Chondrocyte (in vitro differentiated cells): Measurements from ENCODE around the gene FRMD1. TPM values are rescaled to one million over a fixed set of nuclear protein-coding genes. Genes with fewer than 3 reads are reported as not detected.

Experiments
- DNase-seq: peaks from one replicate; pipeline ENCODE4 v3.0.0; 2021; ENCODE audit warnings: mixed read lengths, low spot score
- H3K27ac Mint-ChIP-seq: one replicate; pipeline ENCODE4 v1.8.0; 2021; ENCODE audit warnings: mild to moderate bottlenecking, moderate library complexity, mixed read lengths; ENCODE audit not compliant: unreplicated experiment
- H3K27me3 Mint-ChIP-seq: 2 replicates; pipeline ENCODE4 v1.8.0; 2021; ENCODE audit warnings: low read depth, mixed read lengths
- H3K36me3 Mint-ChIP-seq: 2 replicates; pipeline ENCODE4 v1.8.0; 2021; ENCODE audit warnings: low read depth, mixed read lengths
- H3K4me1 Mint-ChIP-seq: 2 replicates; pipeline ENCODE4 v1.8.0; 2021; ENCODE audit warnings: low read depth, mild to moderate bottlenecking, mixed read lengths
- H3K4me3 Mint-ChIP-seq: one replicate; pipeline ENCODE4 v1.8.0; 2021; ENCODE audit warnings: mild to moderate bottlenecking, moderate library complexity, mixed read lengths; ENCODE audit not compliant: unreplicated experiment
- H3K9me3 Mint-ChIP-seq: 2 replicates; pipeline ENCODE4 v1.8.0; 2021; ENCODE audit warnings: low read depth, mixed read lengths
- total RNA-seq: library from RNA; stranded (reverse); gene quantifications from 3 replicates; pipeline ENCODE4 v1.2.1, GENCODE V29; 2021
- TF ChIP-seq, protein P1 (sequence below): fragments of 200-600 bp; sonication (generic); IDR thresholded peaks from 2 replicates; pipeline ENCODE4 v1.5.0; 2021; ENCODE audit warnings: antibody characterized with exemption, mild to moderate bottlenecking, moderate library complexity

Gene FRMD1
- total RNA-seq, 1 donor from 2014 or later = 0.20 TPM

DNA sequence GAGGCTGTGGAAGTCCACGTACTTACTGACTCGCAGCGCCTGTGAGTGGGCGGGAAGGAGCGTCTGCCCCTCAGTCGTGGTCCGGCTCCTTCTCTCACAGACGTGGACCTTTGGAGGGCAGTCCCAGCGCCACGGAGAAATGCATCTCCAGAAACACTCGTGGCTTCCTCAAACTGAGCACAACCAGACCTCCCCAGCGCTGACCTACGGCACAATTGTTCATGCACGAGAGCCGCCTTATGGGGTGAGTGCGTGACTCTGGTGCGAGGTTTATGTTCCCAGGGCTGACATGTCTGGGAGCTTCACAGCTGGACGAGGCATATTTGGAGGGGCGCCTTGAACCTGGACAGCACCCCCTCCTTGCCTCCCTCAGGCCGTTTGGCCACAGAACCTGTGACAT lies 29.7 kb downstream of the FRMD1 start:
- TF ChIP-seq, protein P1, sequence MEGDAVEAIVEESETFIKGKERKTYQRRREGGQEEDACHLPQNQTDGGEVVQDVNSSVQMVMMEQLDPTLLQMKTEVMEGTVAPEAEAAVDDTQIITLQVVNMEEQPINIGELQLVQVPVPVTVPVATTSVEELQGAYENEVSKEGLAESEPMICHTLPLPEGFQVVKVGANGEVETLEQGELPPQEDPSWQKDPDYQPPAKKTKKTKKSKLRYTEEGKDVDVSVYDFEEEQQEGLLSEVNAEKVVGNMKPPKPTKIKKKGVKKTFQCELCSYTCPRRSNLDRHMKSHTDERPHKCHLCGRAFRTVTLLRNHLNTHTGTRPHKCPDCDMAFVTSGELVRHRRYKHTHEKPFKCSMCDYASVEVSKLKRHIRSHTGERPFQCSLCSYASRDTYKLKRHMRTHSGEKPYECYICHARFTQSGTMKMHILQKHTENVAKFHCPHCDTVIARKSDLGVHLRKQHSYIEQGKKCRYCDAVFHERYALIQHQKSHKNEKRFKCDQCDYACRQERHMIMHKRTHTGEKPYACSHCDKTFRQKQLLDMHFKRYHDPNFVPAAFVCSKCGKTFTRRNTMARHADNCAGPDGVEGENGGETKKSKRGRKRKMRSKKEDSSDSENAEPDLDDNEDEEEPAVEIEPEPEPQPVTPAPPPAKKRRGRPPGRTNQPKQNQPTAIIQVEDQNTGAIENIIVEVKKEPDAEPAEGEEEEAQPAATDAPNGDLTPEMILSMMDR = no peak
- H3K36me3 Mint-ChIP-seq = no peaks in the 10 kb centered on the region
- DNase-seq = no peak
- H3K9me3 Mint-ChIP-seq = no peaks in the 10 kb centered on the region
- no peak overlapping the region for H3K27ac Mint-ChIP-seq
- peaks cover 3% of the 10 kb centered on the region for H3K27me3 Mint-ChIP-seq
- no peaks in the 10 kb centered on the region for H3K4me1 Mint-ChIP-seq
- no peak overlapping the region for H3K4me3 Mint-ChIP-seq

DNA sequence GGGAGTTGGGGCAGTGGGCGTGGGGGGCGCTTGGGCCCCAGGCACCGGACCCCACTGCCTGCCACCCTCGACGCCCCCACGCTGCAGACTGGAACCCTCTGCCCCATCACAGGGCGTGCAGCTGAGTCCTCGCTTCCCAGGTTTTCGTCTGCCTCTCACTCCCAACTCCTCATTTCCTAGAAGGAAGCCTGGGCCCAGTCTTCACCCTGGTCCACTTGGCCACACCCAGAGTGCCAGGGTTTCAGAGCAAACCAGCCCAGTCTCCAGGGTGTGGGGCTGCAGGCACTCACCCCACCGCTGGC lies 30.3 kb downstream of the FRMD1 start:
- Mint-ChIP-seq H3K4me1 (no peaks in the 10 kb centered on the region), H3K27ac (no peak overlapping the region)

DNA sequence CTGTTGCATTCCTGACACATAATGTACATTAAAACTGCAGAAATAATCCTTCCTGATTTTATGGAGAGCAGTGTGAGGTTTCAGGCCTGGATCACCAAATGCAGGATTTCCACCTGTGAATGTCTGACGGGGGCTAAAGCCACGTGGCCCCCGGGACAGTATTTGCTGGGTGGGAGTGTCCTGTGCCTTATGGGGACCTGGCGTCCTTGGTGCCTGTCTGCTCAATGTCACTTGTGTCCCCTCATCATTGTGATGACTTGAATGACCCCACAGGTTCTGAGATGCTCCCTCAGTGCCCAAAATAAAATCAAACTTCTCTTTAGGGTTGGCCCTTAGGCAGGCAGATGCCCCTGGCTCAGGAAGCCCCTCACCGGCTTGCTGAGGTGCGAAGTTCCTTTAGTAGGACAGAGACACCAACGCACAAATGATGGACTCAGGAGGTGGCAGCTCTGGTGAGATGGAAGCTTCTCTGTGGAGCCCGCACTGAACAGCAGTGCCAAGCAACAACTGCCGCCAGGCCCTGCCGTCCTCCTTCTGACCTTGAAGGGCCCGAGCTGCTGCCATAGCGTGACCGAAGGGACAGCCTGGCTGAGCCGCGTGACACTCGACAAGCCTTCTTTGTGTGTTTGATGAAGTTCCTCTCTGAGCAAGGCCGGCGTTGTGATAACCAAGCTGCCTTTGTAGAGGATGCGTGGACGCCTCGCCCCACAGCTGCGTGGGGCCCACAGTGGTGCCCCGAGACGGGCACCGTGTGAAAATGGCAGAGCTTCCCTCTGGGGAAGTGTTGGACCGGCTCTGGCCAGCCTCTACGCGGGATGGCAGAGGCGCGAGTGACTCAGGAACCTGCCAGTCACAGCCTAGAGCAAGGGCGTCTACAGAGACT lies 30.9 kb downstream of the FRMD1 start:
- no peak overlapping the region for H3K4me3 Mint-ChIP-seq
- TF ChIP-seq, protein P1 = no peak
- no peaks in the 10 kb centered on the region for H3K9me3 Mint-ChIP-seq
- peak; percentile 72 for DNase-seq
- H3K4me1 Mint-ChIP-seq = no peaks in the 10 kb centered on the region
- H3K36me3 Mint-ChIP-seq = no peaks in the 10 kb centered on the region
- peaks cover 3% of the 10 kb centered on the region for H3K27me3 Mint-ChIP-seq
- H3K27ac Mint-ChIP-seq = no peak overlapping the region

More for the DNA sequence above, 30.3 kb downstream of the FRMD1 start:
- Mint-ChIP-seq H3K9me3 (no peaks in the 10 kb centered on the region), H3K27me3 (peaks cover 3% of the 10 kb centered on the region), H3K4me3 (no peak overlapping the region), H3K36me3 (no peaks in the 10 kb centered on the region)
- TF ChIP-seq, protein P1 = no peak
- no peak for DNase-seq

DNA sequence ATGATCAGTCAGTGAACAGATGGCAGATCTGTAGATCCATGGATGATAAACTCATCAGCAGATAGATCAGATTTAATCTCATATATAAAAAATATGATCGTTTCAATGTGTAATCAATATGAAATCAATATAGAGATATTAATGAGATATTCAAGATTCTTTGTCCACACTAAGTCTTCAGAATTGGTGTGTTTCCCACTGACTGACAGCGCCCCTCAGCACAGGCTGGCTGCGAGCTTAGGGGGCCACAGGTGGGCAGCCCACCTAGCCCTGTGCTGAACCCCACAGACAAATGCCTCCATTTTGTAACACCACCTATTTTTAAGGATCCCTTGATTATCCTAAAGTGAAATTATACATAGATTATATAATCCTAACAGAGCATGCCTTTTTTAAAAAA lies 32.3 kb downstream of the FRMD1 start:
- Mint-ChIP-seq H3K36me3 (no peaks in the 10 kb centered on the region), H3K27me3 (peaks cover 2% of the 10 kb centered on the region)
- TF ChIP-seq, protein P1 = no peak

DNA sequence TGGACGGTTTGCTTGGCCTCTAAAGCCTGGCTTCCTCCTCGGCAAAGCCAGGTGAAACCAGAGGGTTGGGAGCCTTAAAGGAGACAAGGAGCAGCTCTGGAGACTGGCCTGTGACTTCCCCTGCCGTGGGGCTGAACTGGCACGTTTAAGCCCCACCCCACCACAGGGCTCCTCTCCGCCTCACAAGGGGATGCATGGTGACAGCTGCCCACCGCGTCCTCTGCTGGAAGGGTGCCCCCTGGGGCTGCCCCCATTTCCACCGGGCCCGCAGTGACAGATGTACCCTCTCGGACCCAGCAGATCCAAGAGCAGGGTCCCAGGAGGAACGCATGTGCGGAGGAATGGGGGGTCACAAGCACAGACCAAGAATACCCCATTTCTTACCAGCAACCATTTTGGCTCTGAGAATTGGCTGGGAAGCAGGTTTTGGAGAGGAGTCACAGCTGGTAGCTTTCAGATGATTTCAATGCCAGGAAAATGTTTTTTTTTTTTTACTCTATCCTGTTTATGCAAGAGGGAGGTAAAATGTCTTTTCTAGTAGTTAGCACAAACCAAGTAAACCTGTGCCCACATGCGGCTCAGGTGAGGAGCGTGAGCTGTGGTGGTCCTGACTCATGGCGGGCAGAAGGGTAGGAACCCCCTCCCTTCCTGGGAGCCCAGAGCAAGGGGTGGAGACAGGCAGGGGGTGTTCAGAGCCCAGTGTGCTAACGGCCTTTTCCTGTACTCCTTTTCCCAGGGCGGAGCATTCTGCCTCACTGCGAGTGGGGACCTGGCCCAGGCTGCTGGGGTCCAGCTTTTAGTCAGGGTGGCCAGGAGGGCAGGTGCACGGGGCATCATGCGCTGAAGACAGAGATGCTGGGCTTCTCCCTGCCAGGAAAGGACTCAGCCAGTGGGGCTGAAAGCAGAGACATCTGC lies 33.0 kb downstream of the FRMD1 start:
- H3K27ac Mint-ChIP-seq = no peak overlapping the region
- no peak overlapping the region for H3K4me3 Mint-ChIP-seq
- H3K4me1 Mint-ChIP-seq = no peaks in the 10 kb centered on the region
- H3K27me3 Mint-ChIP-seq = peaks cover 2% of the 10 kb centered on the region
- TF ChIP-seq, protein P1 = no peak
- no peaks in the 10 kb centered on the region for H3K36me3 Mint-ChIP-seq
- peak; percentile 59 for DNase-seq
- no peaks in the 10 kb centered on the region for H3K9me3 Mint-ChIP-seq

More for the DNA sequence above, 32.3 kb downstream of the FRMD1 start:
- Mint-ChIP-seq H3K27ac (no peak overlapping the region), H3K4me3 (no peak overlapping the region), H3K4me1 (no peaks in the 10 kb centered on the region), H3K9me3 (no peaks in the 10 kb centered on the region)
- DNase-seq = peak; percentile 27
